Neural cell (in vitro differentiated cells): Measurements from ENCODE around the gene KMT2B. TPM values are rescaled to one million over a fixed set of nuclear protein-coding genes. Genes with fewer than 3 reads are reported as not detected.
A peak's percentile ranks its signal among the peaks of the same experiment; 100 is the strongest.

Experiments
- H2AFZ ChIP-seq: fragments of 200-600, 300-800 bp; sonication (generic), shearing (Covaris generic); 2 replicates; pipeline ENCODE4 v1.6.0; 2014; ENCODE audit warnings: low read depth, mild to moderate bottlenecking, antibody characterized with exemption, low read length, moderate library complexity
- H3F3A ChIP-seq: fragments of 200-600 bp; shearing (Covaris generic); 2 replicates; pipeline ENCODE4 v1.6.1; 2016; ENCODE audit warnings: mild to moderate bottlenecking, moderate library complexity, mixed read lengths, antibody characterized with exemption, low read length; ENCODE audit not compliant: insufficient read depth, poor library complexity, severe bottlenecking
- H3K27ac ChIP-seq: fragments of 200-600, 300-800 bp; sonication (generic), shearing (Covaris generic); 2 replicates; pipeline ENCODE4 v1.5.1; 2014; ENCODE audit warnings: mild to moderate bottlenecking, low read length, moderate library complexity
- H3K27me3 ChIP-seq: fragments of 300-800, 200-600 bp; sonication (generic), shearing (Covaris generic); 2 replicates; pipeline ENCODE4 v1.6.0; 2014; ENCODE audit warnings: mild to moderate bottlenecking, low read depth, low read length, moderate library complexity; ENCODE audit not compliant: insufficient read depth
- H3K36me3 ChIP-seq: fragments of 300-800, 200-600 bp; sonication (generic), shearing (Covaris generic); 2 replicates; pipeline ENCODE4 v1.5.1; 2014; ENCODE audit warnings: mild to moderate bottlenecking, antibody characterized with exemption, low read length, moderate library complexity; ENCODE audit not compliant: insufficient read depth
- H3K4me2 ChIP-seq: fragments of 300-800, 200-600 bp; sonication (generic), shearing (Covaris generic); 2 replicates; pipeline ENCODE4 v1.6.0; 2014; ENCODE audit warnings: mild to moderate bottlenecking, low read length
- H3K4me3 ChIP-seq: fragments of 300-800, 200-600 bp; sonication (generic), shearing (Covaris generic); 2 replicates; pipeline ENCODE4 v1.5.1; 2014; ENCODE audit warnings: mild to moderate bottlenecking, low read length, moderate library complexity
- H3K79me2 ChIP-seq: fragments of 200-600 bp; shearing (Covaris generic); replicated peaks from 2 replicates; pipeline ENCODE4 v1.6.0; 2014; ENCODE audit warnings: mild to moderate bottlenecking, low read length, moderate library complexity; ENCODE audit not compliant: insufficient read depth
- H3K9ac ChIP-seq: fragments of 300-800, 200-600 bp; sonication (generic), shearing (Covaris generic); 2 replicates; pipeline ENCODE4 v1.6.1; 2016; ENCODE audit warnings: mild to moderate bottlenecking, low read length, mixed read lengths
- H3K9me2 ChIP-seq: fragments of 200-600 bp; shearing (Covaris generic); 2 replicates; pipeline ENCODE4 v1.6.1; 2016; ENCODE audit warnings: mild to moderate bottlenecking, low read length, mixed read lengths; ENCODE audit not compliant: insufficient read depth
- H3K9me3 ChIP-seq: fragments of 200-600, 300-800 bp; sonication (generic), shearing (Covaris generic); 2 replicates; pipeline ENCODE4 v1.6.1; 2016; ENCODE audit warnings: mild to moderate bottlenecking, mixed run types, low read length, moderate library complexity, mixed read lengths
- H4K20me1 ChIP-seq: fragments of 200-600 bp; shearing (Covaris generic); 2 replicates; pipeline ENCODE4 v1.6.1; 2016; ENCODE audit warnings: mild to moderate bottlenecking, mixed run types; ENCODE audit not compliant: insufficient read depth
- EP300 ChIP-seq: fragments of 450-650 bp; conservative IDR thresholded peaks from 2 replicates; pipeline ENCODE4 v1.6.1; 2014; ENCODE audit warnings: antibody characterized with exemption, mild to moderate bottlenecking, moderate library complexity; ENCODE audit not compliant: poor library complexity, severe bottlenecking
- EZH2 ChIP-seq: fragments of 200-600, 300-800 bp; shearing (Covaris generic), sonication (generic); IDR thresholded peaks from 2 replicates; pipeline ENCODE4 v1.6.1; 2014; ENCODE audit warnings: antibody characterized with exemption, low read length, borderline replicate concordance, mild to moderate bottlenecking; ENCODE audit not compliant: insufficient read depth, poor library complexity, severe bottlenecking
- MXI1 ChIP-seq: fragments of 450-650 bp; conservative IDR thresholded peaks from 2 replicates; pipeline ENCODE4 v1.6.1; 2014; ENCODE audit warnings: antibody characterized with exemption, mild to moderate bottlenecking; ENCODE audit not compliant: poor library complexity, severe bottlenecking
- POLR2AphosphoS5 ChIP-seq: IDR thresholded peaks from 2 replicates; pipeline ENCODE4 v1.6.1; 2012
- RAD21 ChIP-seq: fragments of 450-650 bp; conservative IDR thresholded peaks from 2 replicates; pipeline ENCODE4 v1.6.1; 2014; ENCODE audit warnings: antibody characterized with exemption, mild to moderate bottlenecking, moderate library complexity
- SMC3 ChIP-seq: fragments of 450-650 bp; conservative IDR thresholded peaks from 2 replicates; pipeline ENCODE4 v1.6.1; 2014; ENCODE audit warnings: antibody characterized with exemption, mild to moderate bottlenecking, moderate library complexity; ENCODE audit not compliant: poor library complexity
- TAF1 ChIP-seq: IDR thresholded peaks from 2 replicates; pipeline ENCODE4 v1.6.1; 2012; ENCODE audit warnings: low read depth
- polyA plus RNA-seq: library from polyadenylated mRNA; depleted of rRNA; stranded (reverse); fragments of >200 nt; gene quantifications from 2 replicates; pipeline ENCODE4 v1.2.3, GENCODE V29; 2014
- TF ChIP-seq, protein P1 (sequence below): fragments of 450-650 bp; IDR thresholded peaks from 2 replicates; pipeline ENCODE4 v1.5.1; 2014; ENCODE audit warnings: antibody characterized with exemption, mild to moderate bottlenecking, moderate library complexity; ENCODE audit not compliant: poor library complexity, severe bottlenecking
- TF ChIP-seq, protein P2 (sequence below): IDR thresholded peaks from 2 replicates; pipeline ENCODE4 v1.6.1; 2012; ENCODE audit warnings: borderline replicate concordance

KMT2B gene
- polyA plus RNA-seq, 1 donor from 2014 or later, result 15.8 TPM

DNA sequence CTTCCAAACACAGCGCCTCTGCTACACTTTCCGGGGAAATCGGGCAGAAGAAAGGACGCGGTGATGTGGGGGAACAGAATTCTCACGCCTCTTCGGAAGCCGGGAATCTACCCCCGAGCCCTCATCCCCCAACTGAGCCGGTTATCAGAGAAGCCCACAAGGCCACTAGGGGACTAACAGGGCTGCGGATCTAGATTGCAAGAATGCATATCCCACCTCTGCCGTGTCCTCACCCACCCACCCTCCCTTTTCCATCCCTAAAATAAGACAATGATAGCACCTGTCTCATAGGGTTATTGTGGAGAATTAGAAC is 23.4 kb downstream of the KMT2B start:
- TF ChIP-seq SMC3 (peak; percentile 31), TAF1 (peak; percentile 8), MXI1 (no peak)
- TF ChIP-seq, protein P1, sequence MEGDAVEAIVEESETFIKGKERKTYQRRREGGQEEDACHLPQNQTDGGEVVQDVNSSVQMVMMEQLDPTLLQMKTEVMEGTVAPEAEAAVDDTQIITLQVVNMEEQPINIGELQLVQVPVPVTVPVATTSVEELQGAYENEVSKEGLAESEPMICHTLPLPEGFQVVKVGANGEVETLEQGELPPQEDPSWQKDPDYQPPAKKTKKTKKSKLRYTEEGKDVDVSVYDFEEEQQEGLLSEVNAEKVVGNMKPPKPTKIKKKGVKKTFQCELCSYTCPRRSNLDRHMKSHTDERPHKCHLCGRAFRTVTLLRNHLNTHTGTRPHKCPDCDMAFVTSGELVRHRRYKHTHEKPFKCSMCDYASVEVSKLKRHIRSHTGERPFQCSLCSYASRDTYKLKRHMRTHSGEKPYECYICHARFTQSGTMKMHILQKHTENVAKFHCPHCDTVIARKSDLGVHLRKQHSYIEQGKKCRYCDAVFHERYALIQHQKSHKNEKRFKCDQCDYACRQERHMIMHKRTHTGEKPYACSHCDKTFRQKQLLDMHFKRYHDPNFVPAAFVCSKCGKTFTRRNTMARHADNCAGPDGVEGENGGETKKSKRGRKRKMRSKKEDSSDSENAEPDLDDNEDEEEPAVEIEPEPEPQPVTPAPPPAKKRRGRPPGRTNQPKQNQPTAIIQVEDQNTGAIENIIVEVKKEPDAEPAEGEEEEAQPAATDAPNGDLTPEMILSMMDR, result peak; percentile 42
- Histone ChIP-seq H3K9me3 (no peaks in the 10 kb centered on the region), H4K20me1 (no peaks in the 10 kb centered on the region), H3K4me3 (peak overlapping the region; percentile 69), H3K27me3 (no peaks in the 10 kb centered on the region), H3K9me2 (no peaks in the 10 kb centered on the region), H3K9ac (peak overlapping the region; percentile 67), H2AFZ (peak overlapping the region; percentile 29), H3K27ac (peak overlapping the region; percentile 72), H3K36me3 (no peaks in the 10 kb centered on the region), H3K4me2 (peak overlapping the region; percentile 84), H3F3A (no peaks in the 10 kb centered on the region), H3K79me2 (peaks cover 6% of the 10 kb centered on the region)

DNA sequence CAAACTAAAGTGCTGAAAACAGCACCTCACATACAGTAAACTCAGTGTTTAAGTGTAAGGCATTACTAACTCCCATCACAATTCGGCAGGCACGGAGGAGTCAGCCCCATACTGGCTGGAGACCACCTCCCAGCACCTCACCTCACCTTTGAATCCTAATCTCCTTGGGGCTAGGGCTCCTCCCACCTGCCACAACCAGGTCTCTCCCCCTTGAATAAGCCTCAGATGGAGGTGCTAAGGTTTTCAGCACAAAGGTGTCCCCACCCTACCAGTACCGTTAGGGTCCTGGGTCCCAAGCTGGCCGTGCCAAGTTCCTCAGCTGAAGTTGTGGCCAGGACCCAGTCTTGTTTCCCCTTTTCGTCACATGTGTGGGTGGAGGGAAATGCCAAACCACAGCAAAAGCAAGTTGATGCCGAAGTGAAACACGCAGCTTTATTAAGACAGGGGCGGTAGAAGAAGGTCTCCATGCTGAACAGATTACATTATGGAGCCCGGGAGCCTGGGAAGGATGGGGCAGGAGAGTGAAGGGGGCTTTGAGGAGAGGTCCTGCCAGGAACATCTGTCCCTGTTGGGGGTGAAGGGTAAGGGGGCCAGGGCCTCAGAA is 24.4 kb downstream of the KMT2B start, which contains the start of gene IGFLR1:
Gene IGFLR1, minus strand, starts transcription at position 332 of the 604 bp plus-strand sequence. CDS start 1,272 bp downstream, outside the sequence.
- Histone ChIP-seq H2AFZ (no peak within 1 kb of the TSS), H3K4me3 (peak within 1 kb of the TSS; percentile 69), H3K27me3 (no peaks in the 10 kb centered on the region), H3K9ac (peak within 1 kb of the TSS; percentile 67), H3K36me3 (no peaks in the 10 kb centered on the region), H3F3A (no peaks in the 10 kb centered on the region), H3K27ac (no peak within 1 kb of the TSS), H3K79me2 (peaks cover 14% of the 10 kb centered on the region), H4K20me1 (no peaks in the 10 kb centered on the region), H3K9me2 (no peaks in the 10 kb centered on the region), H3K4me2 (peak within 1 kb of the TSS; percentile 39), H3K9me3 (no peaks in the 10 kb centered on the region)
- TF ChIP-seq MXI1, result no peak
- no peak for TF ChIP-seq RAD21
- TF ChIP-seq EZH2, result no peak
- no peak for TF ChIP-seq EP300
- TF ChIP-seq, protein P1, result no peak
- TF ChIP-seq POLR2AphosphoS5, result no peak
- no peak for TF ChIP-seq TAF1
- TF ChIP-seq SMC3, result no peak
- TF ChIP-seq, protein P2, sequence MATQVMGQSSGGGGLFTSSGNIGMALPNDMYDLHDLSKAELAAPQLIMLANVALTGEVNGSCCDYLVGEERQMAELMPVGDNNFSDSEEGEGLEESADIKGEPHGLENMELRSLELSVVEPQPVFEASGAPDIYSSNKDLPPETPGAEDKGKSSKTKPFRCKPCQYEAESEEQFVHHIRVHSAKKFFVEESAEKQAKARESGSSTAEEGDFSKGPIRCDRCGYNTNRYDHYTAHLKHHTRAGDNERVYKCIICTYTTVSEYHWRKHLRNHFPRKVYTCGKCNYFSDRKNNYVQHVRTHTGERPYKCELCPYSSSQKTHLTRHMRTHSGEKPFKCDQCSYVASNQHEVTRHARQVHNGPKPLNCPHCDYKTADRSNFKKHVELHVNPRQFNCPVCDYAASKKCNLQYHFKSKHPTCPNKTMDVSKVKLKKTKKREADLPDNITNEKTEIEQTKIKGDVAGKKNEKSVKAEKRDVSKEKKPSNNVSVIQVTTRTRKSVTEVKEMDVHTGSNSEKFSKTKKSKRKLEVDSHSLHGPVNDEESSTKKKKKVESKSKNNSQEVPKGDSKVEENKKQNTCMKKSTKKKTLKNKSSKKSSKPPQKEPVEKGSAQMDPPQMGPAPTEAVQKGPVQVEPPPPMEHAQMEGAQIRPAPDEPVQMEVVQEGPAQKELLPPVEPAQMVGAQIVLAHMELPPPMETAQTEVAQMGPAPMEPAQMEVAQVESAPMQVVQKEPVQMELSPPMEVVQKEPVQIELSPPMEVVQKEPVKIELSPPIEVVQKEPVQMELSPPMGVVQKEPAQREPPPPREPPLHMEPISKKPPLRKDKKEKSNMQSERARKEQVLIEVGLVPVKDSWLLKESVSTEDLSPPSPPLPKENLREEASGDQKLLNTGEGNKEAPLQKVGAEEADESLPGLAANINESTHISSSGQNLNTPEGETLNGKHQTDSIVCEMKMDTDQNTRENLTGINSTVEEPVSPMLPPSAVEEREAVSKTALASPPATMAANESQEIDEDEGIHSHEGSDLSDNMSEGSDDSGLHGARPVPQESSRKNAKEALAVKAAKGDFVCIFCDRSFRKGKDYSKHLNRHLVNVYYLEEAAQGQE, result no peak
